Chondrocyte (in vitro differentiated cells): ENCODE results near the gene ITPR2. TPM values are rescaled to one million over a fixed set of nuclear protein-coding genes. Genes with fewer than 3 reads are reported as not detected.

Experiments
- DNase-seq: peaks from one replicate; pipeline ENCODE4 v3.0.0; 2021; ENCODE audit warnings: mixed read lengths, low spot score
- H3K27ac Mint-ChIP-seq: one replicate; pipeline ENCODE4 v1.8.0; 2021; ENCODE audit warnings: mild to moderate bottlenecking, moderate library complexity, mixed read lengths; ENCODE audit not compliant: unreplicated experiment
- H3K27me3 Mint-ChIP-seq: 2 replicates; pipeline ENCODE4 v1.8.0; 2021; ENCODE audit warnings: low read depth, mixed read lengths
- H3K36me3 Mint-ChIP-seq: 2 replicates; pipeline ENCODE4 v1.8.0; 2021; ENCODE audit warnings: low read depth, mixed read lengths
- H3K4me1 Mint-ChIP-seq: 2 replicates; pipeline ENCODE4 v1.8.0; 2021; ENCODE audit warnings: low read depth, mild to moderate bottlenecking, mixed read lengths
- H3K4me3 Mint-ChIP-seq: one replicate; pipeline ENCODE4 v1.8.0; 2021; ENCODE audit warnings: mild to moderate bottlenecking, moderate library complexity, mixed read lengths; ENCODE audit not compliant: unreplicated experiment
- H3K9me3 Mint-ChIP-seq: 2 replicates; pipeline ENCODE4 v1.8.0; 2021; ENCODE audit warnings: low read depth, mixed read lengths
- CTCF ChIP-seq: fragments of 200-600 bp; sonication (generic); IDR thresholded peaks from 2 replicates; pipeline ENCODE4 v1.5.0; 2021; ENCODE audit warnings: antibody characterized with exemption, mild to moderate bottlenecking, moderate library complexity
- total RNA-seq: library from RNA; stranded (reverse); gene quantifications from 3 replicates; pipeline ENCODE4 v1.2.1, GENCODE V29; 2021

Gene ITPR2
- total RNA-seq, 1 donor from 2014 or later = 18.7 TPM

- no peak overlapping the region for H3K4me3 Mint-ChIP-seq
- no peak for TF ChIP-seq CTCF
These were observed 144.6 kb downstream of the ITPR2 start for GRCh38 chr12:26688344-26688904.

GRCh38 chr12:26686408-26686807, 146.6 kb downstream of the ITPR2 start:
- TF ChIP-seq CTCF = no peak
- H3K4me1 Mint-ChIP-seq = peaks cover 14% of the 10 kb centered on the region
- H3K27ac Mint-ChIP-seq = no peak overlapping the region
- H3K4me3 Mint-ChIP-seq = no peak overlapping the region
- H3K36me3 Mint-ChIP-seq = peaks cover 12% of the 10 kb centered on the region
- H3K9me3 Mint-ChIP-seq = peaks cover 4% of the 10 kb centered on the region
- no peaks in the 10 kb centered on the region for H3K27me3 Mint-ChIP-seq
- no peak for DNase-seq

More at GRCh38 chr12:26688344-26688904, 144.6 kb downstream of the ITPR2 start:
- no peak for DNase-seq
- H3K27ac Mint-ChIP-seq = peak overlapping the region; percentile 33
- peaks cover 7% of the 10 kb centered on the region for H3K36me3 Mint-ChIP-seq
- no peaks in the 10 kb centered on the region for H3K27me3 Mint-ChIP-seq
- peaks cover 22% of the 10 kb centered on the region for H3K4me1 Mint-ChIP-seq
- peaks cover 4% of the 10 kb centered on the region for H3K9me3 Mint-ChIP-seq

- Mint-ChIP-seq H3K36me3 (peaks cover 12% of the 10 kb centered on the region), H3K4me1 (peaks cover 11% of the 10 kb centered on the region), H3K27ac (no peak overlapping the region), H3K27me3 (no peaks in the 10 kb centered on the region), H3K4me3 (no peak overlapping the region), H3K9me3 (peaks cover 4% of the 10 kb centered on the region)
- no peak for DNase-seq
- no peak for TF ChIP-seq CTCF
These were observed 148.9 kb downstream of the ITPR2 start for GRCh38 chr12:26684101-26684500.

- Mint-ChIP-seq H3K27me3 (no peaks in the 10 kb centered on the region), H3K27ac (no peak overlapping the region), H3K4me3 (no peak overlapping the region), H3K4me1 (peaks cover 11% of the 10 kb centered on the region), H3K9me3 (peaks cover 4% of the 10 kb centered on the region), H3K36me3 (peaks cover 12% of the 10 kb centered on the region)
- DNase-seq = no peak
- no peak for TF ChIP-seq CTCF
These were observed 149.6 kb downstream of the ITPR2 start for GRCh38 chr12:26683443-26683842.

GRCh38 chr12:26680727-26681455, 152.1 kb downstream of the ITPR2 start:
- Mint-ChIP-seq H3K4me3 (no peak overlapping the region), H3K36me3 (peaks cover 12% of the 10 kb centered on the region), H3K27ac (no peak overlapping the region), H3K4me1 (peaks cover 6% of the 10 kb centered on the region), H3K27me3 (no peaks in the 10 kb centered on the region), H3K9me3 (peaks cover 4% of the 10 kb centered on the region)
- DNase-seq = no peak
- TF ChIP-seq CTCF = no peak
